Left ventricle myocardium superior (tissue), 1 donor: Measurements from ENCODE around the gene ROBO2. TPM values are rescaled to one million over a fixed set of nuclear protein-coding genes. Genes with fewer than 3 reads are reported as not detected.

Experiments used
- ATAC-seq: fragments of 200-7000 bp; cut with Tn5 transposase; one replicate; pipeline ENCODE4 v1.9.1; 2020; ENCODE audit warnings: mild to moderate bottlenecking, moderate library complexity
- DNase-seq: peaks from one replicate; pipeline ENCODE4 v3.0.0-alpha.2; 2020
- intact Hi-C: fragments of 100-400 bp; cut with micrococcal nuclease; formaldehyde crosslinking; loops from one replicate; pipeline ENCODE4 v1.11.0; 2022
- total RNA-seq: library from RNA; stranded (reverse); fragmentation: NEBNext Ultra II Directional; extraction: Animal tissue kit (Norgen Biotek cat#: 25700); gene quantifications from one replicate; pipeline ENCODE4 v1.2.1, GENCODE V29; 2021
- donor health status: DM: no; HTN: yes; CAD: no; lungs with severe emphysema.

ROBO2 gene
- total RNA-seq, 1 donor from 2014 or later, result 0.17 TPM

DNA sequence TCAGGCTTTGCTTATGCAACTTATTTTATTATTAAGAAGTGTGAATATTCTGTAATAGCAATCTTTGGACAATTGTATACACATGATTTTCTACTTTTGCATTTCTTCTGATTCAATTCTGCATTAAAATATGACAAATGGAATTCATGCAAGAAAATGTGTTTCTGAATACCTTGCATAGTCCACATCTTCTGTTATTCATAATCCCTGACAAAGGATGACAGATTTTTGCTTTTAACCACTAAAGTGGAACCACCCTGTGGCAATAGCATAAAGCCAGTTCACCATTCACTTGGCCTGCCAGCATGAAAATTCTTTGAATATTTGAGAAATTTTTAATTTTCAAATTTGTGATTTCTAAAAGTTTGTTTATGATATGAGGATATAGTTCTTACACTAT is 397.0 kb downstream of the ROBO2 start:
- DNase-seq, result no peak
- intact Hi-C loops, result no loop called here
- no peak for ATAC-seq

DNA sequence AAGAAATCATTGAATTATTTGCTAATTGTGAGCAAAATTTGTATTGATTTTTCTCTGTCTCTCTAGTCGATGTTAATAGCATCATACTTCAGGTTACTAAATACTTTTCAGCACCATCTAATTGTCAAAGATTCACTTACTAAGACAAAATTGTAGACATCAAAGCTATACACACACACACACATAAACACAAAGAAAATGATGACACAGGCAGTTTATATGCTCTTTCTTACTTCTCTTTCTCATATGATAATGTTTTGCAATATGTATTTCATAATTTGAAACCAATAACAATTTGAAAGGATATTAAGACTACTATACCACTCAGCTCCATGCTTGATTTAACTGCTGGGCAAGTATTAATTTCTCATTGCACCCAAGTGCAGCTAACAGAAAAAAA is 406.2 kb downstream of the ROBO2 start:
- DNase-seq (no peak), ATAC-seq (no peak)
- intact Hi-C loops, result no loop called here

DNA sequence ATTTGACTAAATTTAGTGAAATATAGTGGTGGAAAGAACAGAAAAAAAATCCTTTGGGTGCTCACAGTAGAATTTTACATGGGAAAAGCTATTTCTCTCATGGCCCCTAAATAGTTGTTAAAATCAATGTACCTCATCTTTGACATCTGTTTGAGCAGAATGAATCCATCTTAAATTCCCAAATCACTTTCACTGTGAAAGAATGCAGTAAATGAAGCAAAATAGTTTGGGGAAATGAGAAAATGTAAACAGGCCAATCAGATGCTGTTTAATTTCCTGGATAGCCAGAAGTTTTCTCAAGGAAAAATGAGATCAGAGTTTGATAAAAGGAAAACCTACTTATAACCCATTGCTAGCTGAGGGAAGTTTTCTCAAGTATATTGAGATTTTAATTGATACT is 406.9 kb downstream of the ROBO2 start:
- no peak for ATAC-seq
- intact Hi-C loops, result no loop called here

DNA sequence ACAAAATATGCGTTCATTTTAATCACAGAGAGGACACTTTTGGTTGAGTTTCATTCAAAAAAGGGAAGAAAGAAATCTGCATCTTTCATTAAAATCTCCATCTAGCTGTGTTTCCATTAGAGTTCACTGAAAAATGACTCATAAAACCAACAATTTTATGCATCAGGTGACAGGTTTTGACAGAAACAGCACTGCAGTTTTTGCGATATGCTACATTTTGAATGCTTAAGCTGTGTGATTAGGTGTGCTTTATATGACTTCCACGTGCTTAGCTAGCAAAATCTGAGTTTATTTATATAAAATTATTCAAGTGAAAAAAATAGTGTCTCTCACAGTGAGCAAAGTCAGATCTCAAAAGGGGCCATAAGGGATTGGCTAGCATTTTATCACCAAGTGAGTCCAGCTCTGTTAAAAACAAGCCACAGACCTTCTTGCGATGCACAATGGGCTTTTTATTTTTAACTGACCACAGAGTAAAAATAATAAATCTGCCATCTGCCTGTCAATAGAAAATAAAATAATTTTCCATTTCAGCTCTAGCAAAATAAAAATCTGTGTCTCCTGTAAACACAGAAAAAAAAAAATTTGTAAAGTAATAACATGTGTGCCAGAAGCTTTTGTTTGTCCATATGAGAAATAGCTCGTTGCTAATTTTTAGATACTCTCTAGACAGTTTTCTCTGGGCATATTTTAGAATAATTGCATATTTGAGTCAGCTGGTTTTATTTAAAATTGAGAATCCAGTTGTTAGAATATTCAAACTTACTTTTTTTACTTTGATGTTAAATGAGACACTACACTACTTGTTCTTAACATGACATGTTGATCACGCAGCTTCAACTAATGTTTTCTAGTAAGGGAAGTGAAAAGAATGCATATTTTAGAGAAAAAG is 409.8 kb downstream of the ROBO2 start:
- ATAC-seq (no peak), DNase-seq (no peak)
- intact Hi-C loops, result no loop called here

More for the DNA sequence above, 406.9 kb downstream of the ROBO2 start:
- no peak for DNase-seq

DNA sequence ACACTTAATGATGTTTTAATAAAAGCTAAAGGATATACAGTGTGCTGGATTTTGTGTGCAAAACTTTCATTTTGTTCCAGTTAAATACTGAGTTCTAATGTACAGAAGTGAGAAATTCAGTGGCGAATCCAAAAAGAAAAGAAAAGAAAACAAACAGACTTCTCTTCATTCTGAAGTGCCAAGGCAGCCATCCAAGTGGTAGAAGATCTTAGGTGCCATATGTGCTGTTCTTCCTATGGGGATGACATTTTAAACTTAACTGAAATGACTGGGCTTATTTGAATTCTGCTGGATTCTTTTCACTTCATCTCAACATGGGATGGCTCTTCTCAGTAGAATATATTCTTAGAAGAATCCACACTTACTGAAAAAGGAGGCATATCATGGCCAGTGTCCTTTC is 416.5 kb downstream of the ROBO2 start:
- ATAC-seq (no peak), DNase-seq (no peak)
- intact Hi-C loops, result no loop called here

DNA sequence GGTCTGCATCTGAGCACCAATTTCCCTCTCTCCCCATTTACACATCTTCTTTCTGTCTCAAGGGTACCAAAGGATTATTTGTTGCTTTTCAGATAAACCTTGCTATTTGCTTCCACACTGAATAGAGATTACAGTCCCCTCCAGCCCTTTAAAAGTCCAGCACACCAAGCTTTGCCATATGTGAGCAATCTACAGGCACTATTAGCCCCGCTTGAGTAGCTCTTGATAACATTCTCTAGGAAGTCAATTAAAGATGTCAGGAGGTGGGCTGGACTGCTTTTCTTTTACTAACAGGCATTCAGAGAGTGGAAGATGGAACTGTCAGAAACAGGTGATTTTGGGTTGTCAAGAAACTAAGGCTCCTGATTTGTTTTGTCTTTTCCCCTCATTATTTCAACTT is 417.0 kb downstream of the ROBO2 start:
- intact Hi-C loops, result no loop called here
- DNase-seq (no peak), ATAC-seq (no peak)

DNA sequence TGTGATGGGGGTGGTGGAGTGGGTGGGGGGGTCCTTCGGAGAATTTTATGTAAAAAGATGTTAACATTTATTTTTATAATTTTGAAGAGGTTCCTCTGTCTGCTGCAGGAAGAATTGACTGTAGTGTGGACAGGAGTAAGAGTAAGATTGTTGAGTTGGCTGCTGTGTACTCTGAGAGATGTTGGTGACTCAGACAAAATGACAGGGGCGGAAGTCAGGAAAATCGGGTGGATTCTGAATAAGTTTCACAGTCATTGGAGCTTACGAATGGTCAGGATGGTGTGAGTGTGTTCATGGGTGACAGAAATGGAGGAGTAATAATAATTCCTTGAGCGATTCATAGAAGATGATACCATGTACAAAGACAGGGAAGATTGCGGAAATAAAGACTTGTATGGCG is 420.0 kb downstream of the ROBO2 start:
- no peak for ATAC-seq
- intact Hi-C loops, result no loop called here
- DNase-seq, result no peak

DNA sequence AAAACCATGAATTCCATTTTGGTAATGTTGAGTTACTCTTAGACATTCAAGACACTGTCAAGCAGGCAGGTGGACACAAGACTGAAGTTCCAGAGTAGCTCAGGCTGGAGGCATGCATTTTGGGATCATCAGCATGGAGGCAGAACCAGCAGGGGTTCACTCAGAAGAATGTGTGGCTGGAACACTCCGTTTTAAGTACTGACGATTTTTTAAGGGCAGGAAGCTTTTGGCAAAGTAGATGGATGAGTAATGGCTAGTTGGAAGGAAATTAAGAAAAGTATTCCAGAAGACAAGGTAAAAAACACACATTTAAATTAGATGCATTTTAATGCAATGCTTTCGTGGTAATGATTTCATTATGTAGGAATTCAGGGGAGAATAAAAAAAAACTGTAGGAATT is 420.4 kb downstream of the ROBO2 start:
- intact Hi-C loops, result no loop called here
- DNase-seq (no peak), ATAC-seq (no peak)

DNA sequence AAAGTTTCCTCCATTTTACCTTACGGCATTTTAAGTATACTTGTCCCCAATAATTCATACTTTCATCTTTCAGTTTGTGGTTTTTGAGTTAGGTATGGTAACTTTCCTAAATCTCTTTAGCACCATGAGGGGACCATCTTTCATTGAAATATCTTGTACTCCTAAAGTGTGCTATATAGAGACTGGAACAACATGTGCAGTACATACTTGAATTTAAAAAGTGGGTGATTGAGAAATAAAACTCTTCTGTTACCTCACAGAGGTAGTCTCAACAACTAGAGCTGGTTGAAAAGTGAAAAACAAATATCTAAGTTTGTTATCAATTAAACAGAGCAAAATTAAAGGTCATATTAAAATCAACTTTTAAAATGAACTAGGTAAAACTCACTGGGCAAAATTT is 423.1 kb downstream of the ROBO2 start:
- ATAC-seq (no peak), DNase-seq (no peak)
- intact Hi-C loops, result no loop called here

DNA sequence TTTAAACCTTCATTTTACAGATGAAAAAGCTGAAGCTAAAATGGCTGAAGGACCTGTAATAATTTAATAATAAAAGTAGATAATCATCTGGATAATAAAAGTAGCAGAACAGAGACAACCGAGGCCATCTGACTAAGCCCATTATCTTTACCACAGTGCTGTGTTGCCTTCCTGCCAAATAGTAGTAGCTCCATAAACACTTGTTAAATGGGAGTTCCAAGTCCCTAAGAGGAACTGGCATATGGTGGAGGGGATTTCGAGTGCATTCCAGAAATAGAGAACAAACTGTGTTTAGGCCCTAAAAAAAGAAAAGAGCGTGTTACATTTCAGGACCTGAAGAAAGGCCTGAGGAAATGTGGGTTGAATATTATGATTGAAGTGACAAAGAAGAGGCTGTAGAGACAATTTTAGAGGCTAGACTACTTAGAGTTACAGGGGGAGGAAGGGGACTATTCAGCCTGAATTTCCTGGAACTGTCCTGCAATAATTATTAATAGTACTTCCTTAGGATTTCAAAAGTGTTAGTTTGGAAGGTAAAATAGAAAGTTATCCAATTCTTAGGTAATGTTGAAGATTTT is 424.3 kb downstream of the ROBO2 start:
- intact Hi-C loops, result no loop called here
- DNase-seq (no peak), ATAC-seq (no peak)

DNA sequence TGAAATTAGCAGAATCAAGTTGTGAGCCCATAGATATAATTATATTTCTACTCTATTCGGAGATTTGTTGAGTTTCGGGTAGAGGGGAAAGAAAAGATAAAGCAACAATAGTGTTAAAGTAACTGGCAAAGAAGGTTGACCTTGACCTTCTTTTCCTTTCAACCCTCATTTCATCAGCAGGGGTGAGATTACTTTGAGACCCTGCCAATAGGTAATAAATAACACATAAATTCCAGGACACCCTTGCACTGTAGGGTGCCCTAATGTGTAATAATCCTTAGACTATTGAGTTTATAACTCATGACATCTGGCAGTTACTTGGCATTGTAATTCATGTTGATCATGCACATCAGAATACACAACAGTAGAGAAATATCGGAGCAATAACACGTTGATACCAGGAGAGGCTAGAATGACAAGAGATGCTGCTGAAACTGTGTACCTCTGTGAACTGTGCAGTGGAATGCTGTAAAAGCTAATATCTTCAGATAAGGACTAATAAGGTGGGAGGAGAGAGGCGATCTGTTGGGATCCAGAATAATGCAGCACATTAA is 426.7 kb downstream of the ROBO2 start:
- DNase-seq (no peak), ATAC-seq (no peak)
- intact Hi-C loops, result no loop called here

DNA sequence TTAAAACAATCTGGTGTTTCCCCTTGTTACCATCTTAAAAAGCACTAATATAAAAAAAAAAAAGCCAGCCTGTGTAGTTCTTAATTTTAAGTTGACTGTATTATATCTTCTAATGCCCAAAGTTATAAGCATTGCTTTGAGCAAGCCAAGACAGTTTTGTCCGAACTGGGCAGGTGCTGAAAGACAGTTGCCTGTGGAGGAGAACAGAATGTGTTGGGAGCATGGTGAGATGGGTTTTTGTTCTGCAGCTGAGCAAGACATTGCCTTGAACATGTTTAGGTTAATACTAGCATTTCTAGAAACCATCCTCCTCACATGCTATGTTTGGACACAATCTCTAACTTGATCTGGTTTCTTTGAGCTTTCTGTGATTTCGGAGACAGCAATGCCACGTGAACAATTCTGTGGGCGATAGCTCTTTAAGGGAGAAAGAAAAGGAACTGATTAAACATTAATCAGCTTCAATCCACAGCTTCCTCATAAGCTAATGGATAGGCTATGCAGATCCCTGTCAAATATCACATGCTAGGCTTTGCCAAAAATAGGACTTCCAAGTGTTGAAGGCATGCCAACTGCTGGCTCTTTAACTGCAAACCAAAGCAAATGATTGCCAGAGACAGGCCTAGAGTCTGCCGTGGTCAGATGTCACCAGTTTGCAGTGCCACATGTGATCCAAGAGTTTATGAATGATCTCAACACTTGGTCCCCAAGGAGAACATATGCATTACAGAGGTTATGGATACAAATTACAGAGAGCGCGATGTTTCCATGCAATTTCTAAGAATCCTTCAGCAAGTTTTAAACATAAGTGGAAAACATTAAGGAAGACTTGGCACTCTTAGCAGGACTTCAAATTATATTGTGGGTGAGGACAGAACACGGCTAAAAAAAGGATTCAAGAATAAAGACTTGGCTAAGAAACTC is 428.1 kb downstream of the ROBO2 start:
- intact Hi-C loops, result no loop called here
- DNase-seq (peak; percentile 31), ATAC-seq (peak; percentile 94)

DNA sequence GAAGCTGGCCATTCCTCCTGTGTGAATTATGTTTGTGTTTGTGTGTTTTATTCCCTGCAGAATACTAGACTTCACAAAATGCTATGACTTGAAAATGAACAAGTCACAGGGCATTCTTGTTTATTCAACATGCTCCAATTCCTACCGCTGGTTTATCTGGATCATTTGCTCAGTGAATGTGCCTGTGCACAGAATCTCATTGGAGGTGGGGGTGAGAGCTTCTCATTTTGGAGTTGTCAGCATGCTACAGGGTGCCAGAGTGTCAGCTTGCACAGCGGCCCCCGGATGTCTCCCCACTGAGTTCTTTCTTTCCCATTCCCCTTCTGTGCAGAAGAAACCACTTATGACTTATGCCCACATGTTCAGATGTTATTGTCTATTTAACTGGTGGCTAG is 428.7 kb downstream of the ROBO2 start:
- intact Hi-C loops, result no loop called here
- DNase-seq (no peak), ATAC-seq (peak; percentile 26)

DNA sequence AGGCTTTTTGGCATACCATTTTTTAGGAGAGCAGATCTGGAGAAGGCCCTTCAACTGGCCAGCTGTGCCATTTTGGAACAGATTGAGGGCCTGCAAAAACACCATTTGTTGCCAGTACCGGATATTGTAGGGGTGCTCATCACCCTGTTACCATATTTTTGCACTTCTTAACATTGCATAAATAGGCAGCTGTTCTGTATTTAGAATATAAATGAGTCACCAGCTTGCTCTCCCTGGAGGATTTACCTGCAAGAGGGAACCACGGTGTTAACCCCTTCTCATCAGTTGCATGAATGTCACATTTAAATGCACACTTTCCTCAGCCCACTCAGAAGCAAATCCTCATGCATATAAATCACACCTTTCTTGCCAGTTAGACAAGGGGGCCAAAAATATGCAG is 435.6 kb downstream of the ROBO2 start:
- ATAC-seq (no peak), DNase-seq (no peak)
- intact Hi-C loops, result no loop called here

DNA sequence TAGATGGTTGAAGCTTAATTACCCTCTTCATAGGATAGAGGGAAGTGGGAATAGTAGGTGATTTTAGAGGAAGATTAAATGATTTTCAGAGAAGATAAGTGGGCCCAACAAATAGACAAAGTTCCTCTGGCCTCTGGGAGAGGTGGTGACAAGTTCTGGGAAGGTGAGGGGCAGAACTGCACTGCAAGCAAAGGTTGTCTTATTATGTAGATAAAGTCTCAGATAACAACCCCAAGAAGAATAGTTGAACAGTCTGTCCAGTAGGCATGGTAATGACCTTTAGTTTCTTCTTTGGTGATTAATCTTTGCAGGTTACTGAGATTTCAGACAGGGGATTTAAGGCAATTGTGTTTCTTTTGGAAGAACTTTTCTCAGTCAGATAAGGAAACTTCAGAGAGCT is 439.1 kb downstream of the ROBO2 start:
- ATAC-seq, result no peak
- intact Hi-C loops, result no loop called here
- no peak for DNase-seq

DNA sequence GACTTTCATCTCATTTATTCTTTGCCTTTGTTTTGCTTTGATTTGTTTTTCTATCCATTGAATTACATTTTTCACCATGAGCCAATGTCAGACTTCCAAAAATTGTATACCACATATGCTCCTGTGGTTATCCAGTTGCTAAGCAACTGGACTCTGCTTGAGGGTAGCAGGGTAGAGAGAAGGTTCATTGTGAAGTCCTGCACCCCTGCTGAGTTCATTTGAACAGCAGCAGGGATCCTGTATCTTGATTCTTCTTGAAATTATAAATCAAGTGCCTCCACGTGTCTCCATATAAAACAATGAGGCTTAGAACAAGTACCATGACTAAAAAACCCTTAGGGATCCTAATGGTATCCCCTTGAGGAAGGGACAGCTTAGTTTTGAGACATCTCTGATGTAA is 449.3 kb downstream of the ROBO2 start:
- intact Hi-C loops, result no loop called here
- no peak for ATAC-seq
- no peak for DNase-seq

DNA sequence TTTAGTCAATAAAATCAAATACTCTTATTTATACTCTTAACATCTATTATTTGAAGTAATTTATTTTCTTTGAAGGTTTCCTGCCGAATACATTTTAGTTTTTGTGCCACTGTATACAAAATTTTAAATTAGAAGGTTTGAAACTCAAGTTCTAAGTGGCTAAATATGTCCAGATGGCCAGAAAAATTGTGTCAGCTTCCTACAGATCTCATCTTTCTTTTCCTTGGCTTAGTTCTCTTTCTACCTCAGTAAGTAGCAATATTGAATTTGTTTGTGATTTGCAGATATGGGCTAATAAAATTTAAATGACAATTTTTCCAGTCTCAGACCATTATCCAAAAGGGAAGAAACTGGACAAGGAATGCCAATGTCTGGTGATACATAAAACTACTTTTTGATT is 452.1 kb downstream of the ROBO2 start:
- DNase-seq (no peak), ATAC-seq (no peak)
- intact Hi-C loops, result no loop called here

DNA sequence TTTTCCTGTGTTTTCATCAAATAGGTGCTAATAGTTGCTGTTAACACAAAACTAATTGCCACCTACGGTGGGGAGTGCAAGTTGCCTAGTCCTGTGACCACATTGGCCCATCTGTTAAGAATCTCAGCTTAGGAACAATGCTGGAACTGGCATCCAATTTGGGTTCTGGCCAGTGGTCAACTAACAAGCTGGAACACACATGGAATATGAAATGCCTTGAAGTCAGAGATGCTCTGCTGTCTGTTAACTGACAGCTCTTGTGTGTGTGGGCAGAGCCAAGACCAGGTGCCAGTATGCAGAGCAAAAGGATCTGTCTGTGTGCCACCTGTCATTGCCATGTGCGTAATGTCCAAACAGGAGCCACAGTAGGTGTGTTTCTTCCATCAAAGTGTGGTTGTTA is 460.8 kb downstream of the ROBO2 start:
- DNase-seq, result no peak
- ATAC-seq, result no peak
- intact Hi-C loops, result no loop called here

DNA sequence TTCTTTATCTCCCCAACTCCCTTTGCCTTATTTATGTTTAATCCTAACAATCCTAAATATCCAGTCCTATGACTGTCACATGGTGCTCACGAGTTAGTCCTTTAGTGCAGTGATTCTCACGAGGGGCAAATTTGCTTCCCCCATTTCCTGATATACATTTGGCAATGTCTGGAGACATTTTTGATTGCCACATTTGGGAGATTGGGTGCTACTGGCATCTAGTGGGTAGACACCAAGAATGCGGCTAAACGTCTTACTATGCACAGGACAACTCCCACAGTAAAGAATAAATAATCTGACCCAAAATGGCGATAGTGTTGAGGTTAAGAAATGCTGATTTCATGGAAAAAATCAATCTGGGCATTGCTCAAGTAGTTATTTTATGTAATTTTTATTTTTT is 466.5 kb downstream of the ROBO2 start:
- DNase-seq (no peak), ATAC-seq (no peak)
- intact Hi-C loops, result no loop called here

DNA sequence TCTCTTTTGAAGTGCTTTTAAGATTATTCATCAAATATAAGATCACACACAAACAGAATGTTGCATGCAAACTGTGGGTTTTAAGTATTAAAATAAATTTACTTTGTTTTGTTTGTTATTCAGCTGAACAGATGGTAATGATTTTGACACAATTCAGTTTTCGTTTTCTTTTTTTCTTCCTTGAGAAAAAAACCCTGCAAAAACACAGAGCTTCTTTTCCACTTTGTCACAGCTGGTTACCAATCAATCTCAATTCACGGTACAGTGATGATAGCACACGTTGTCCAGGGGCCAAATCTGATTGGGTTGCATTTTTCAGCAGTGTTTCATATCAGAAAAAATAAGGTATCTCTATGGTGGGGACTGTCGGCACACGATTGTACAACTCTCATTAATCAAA is 473.6 kb downstream of the ROBO2 start:
- no peak for ATAC-seq
- DNase-seq, result no peak
- intact Hi-C loops, result no loop called here
